D721Med (cell line): ENCODE data around the gene PPP2R5C.
"Not testable (repeated sequence)": the region's sequence is repeated elsewhere in the genome, so short reads cannot be mapped to it uniquely, and the experiment has no call there.

Experiments
- DNase-seq: peaks from one replicate; pipeline ENCODE4 v3.0.0; 2011; ENCODE audit warnings: low spot score; ENCODE audit not compliant: insufficient read length
- FAIRE-seq: peaks from 2 replicates; lab custom pipeline; 2011; peaks lifted over from hg19 to GRCh38; lab: Jason Lieb, UNC
- CTCF ChIP-seq: IDR thresholded peaks from 2 replicates; pipeline ENCODE4 v1.5.1; 2012; ENCODE audit warnings: mild to moderate bottlenecking, control low read depth; ENCODE audit not compliant: insufficient read depth; ENCODE audit errors: missing control alignments

Gene PPP2R5C

DNA sequence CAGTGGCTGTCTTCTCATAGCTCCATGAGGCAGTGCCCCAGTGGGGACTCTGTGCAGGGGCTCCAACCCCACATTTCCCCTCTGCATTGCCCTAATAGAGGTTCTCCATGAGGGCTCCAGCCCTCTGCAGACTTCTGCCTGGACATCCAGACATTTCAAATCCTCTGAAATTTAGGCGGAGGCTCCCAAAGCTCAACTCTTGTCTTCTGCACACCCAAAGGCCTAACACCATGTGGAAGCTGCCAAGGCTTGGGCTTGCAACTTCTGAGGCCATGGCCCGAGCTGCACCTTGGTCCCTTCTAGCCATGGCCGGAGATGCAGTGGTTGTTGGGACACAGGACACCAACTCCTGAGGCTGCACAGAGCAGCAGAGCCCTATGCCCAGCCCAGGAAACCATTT is 20.5 kb upstream of the PPP2R5C start:
- DNase-seq (no peak), FAIRE-seq (no peak)
- TF ChIP-seq CTCF: no peak

DNA sequence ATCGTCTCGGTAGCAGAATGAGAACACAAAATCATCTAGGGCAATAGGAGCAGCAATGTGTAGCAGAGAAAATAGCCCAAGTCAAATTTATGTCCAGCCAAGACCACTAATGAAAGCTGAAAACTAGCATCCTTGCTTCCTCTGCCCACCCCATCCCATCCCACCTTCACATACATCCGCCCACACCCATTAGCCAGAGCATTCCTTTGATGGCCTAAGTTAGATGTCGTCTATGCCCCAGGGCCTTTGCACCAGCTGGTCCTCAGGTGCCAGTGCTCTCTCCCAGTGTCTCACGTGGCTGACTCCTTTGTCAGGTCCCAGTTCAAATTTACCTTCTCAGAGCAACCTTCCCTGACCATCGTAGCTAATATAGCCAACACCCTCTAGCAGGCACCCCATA is 17.8 kb upstream of the PPP2R5C start:
- no peak for FAIRE-seq
- DNase-seq: no peak

GRCh38 chr14:101744382-101744781 is 17.1 kb upstream of the PPP2R5C start:
- DNase-seq, FAIRE-seq: not testable (repeated sequence)

More for the DNA sequence above, 17.8 kb upstream of the PPP2R5C start:
- no peak for TF ChIP-seq CTCF

GRCh38 chr14:101749756-101750155 is 11.8 kb upstream of the PPP2R5C start:
- DNase-seq, FAIRE-seq: not testable (repeated sequence)

- no peak for TF ChIP-seq CTCF
- DNase-seq (no peak), FAIRE-seq (no peak)
Measured at GRCh38 chr14:101754893-101755292, 6.6 kb upstream of the PPP2R5C start.

GRCh38 chr14:101755591-101756324 is 5.8 kb upstream of the PPP2R5C start:
- FAIRE-seq (no peak), DNase-seq (peak; percentile 89)
- TF ChIP-seq CTCF: no peak

- FAIRE-seq (no peak), DNase-seq (no peak)
- no peak for TF ChIP-seq CTCF
Measured at GRCh38 chr14:101757064-101757838, 4.3 kb upstream of the PPP2R5C start.

GRCh38 chr14:101757839-101758211 is 3.7 kb upstream of the PPP2R5C start:
- TF ChIP-seq CTCF: no peak
- DNase-seq (no peak), FAIRE-seq (no peak)
